MCF 10A (cell line): Measurements from ENCODE around the gene SUGCT. TPM values are rescaled to one million over a fixed set of nuclear protein-coding genes. Genes with fewer than 3 reads are reported as not detected.
A peak's percentile ranks its signal among the peaks of the same experiment; 100 is the strongest.

Experiments used
- BruUV-seq: library from RNA; stranded (reverse); fragments of 400-500 nt; replicated peaks from 2 replicates; lab custom pipeline; 2021; lab: Mats Ljungman, UMichigan
- CTCF ChIA-PET: fragments of 300-600 bp; sonication (Branson Sonifier 250); formaldehyde crosslinking; extraction: SDS; loops from one replicate; lab custom pipeline; 2021; ENCODE audit warnings: antibody characterized with exemption, inconsistent platforms; lab: Yijun Ruan, JAX
- POLR2A ChIA-PET: fragments of 300-600, 350-650 bp; sonication (Branson Sonifier 250); formaldehyde crosslinking; extraction: SDS; loops from one replicate; lab custom pipeline; 2020; ENCODE audit warnings: antibody characterized with exemption, inconsistent platforms; lab: Yijun Ruan, JAX
- DNase-seq: peaks from one replicate; pipeline ENCODE4 v3.0.0-alpha.2; 2018; ENCODE audit not compliant: unreplicated experiment
- H3K27ac Mint-ChIP-seq: one replicate; pipeline ENCODE4 v1.8.0; 2022; ENCODE audit warnings: mild to moderate bottlenecking, low read depth, mixed read lengths; ENCODE audit not compliant: unreplicated experiment
- H3K27me3 Mint-ChIP-seq: one replicate; pipeline ENCODE4 v1.8.0; 2022; ENCODE audit warnings: mixed read lengths; ENCODE audit not compliant: insufficient read depth, unreplicated experiment
- H3K36me3 Mint-ChIP-seq: one replicate; pipeline ENCODE4 v1.8.0; 2022; ENCODE audit warnings: mild to moderate bottlenecking, moderate library complexity, mixed read lengths; ENCODE audit not compliant: insufficient read depth, unreplicated experiment
- H3K4me1 Mint-ChIP-seq: one replicate; pipeline ENCODE4 v1.8.0; 2022; ENCODE audit warnings: mixed read lengths; ENCODE audit not compliant: insufficient read depth, unreplicated experiment
- H3K4me3 Mint-ChIP-seq: one replicate; pipeline ENCODE4 v1.8.0; 2022; ENCODE audit warnings: mild to moderate bottlenecking, moderate library complexity, mixed read lengths; ENCODE audit not compliant: unreplicated experiment
- H3K9me3 Mint-ChIP-seq: one replicate; pipeline ENCODE4 v1.8.0; 2022; ENCODE audit warnings: mixed read lengths; ENCODE audit not compliant: unreplicated experiment
- intact Hi-C: fragments of 100-400 bp; cut with micrococcal nuclease; formaldehyde crosslinking; loops from 2 replicates; pipeline ENCODE4 v1.14.1; 2022
- total RNA-seq: library from RNA; stranded (reverse); gene quantifications from 2 replicates; pipeline ENCODE4 v1.2.3, GENCODE V29; 2022
- TF ChIP-seq, protein P1 (sequence below): fragments of 200-600 bp; IDR thresholded peaks from one replicate; pipeline ENCODE4 v1.8.0; 2022; ENCODE audit warnings: antibody characterized with exemption, mild to moderate bottlenecking; ENCODE audit not compliant: unreplicated experiment

Gene SUGCT
- total RNA-seq, 1 experiment from 2014 or later = 25.4 TPM

DNA sequence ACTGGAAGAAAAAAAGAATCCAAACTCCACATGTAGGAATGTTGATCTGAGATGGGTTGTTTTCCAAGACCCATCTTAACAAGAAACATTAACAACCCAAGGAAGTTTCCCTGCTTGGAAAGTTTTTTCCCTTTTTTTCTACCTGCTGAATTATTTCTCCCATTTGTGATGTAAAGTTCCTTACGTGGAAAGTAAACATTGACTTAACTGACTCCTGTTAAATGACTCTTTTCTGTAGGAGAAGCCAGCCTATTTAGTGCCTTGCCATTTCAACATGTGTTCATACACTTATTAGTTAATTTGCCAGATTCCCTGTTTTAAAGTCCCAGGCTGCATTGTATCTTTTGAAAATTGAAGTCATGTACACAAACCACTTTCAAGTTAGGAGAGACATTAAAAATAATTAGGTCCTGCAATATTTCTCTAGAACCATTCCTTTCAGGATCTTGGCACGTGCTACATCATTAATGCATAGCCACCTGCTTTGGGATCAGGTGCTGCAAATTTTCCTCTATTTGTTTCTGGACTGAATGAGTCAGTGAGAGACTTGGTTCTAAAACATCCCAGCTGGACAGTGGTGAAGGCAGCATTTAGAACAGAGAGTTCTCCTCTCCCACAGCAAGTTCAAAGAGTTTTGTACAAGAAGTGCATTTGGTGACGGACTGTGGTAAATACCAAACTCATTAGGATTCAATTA, 698.5 kb downstream of the SUGCT start:
- no peak overlapping the region for H3K27ac Mint-ChIP-seq
- DNase-seq = no peak
- no TSS peak for BruUV-seq
- no peak overlapping the region for H3K4me3 Mint-ChIP-seq
- POLR2A ChIA-PET = interaction anchor here (0.6 kb wide), 3 partner anchors 167 to 636 kb away, joined by 3 read pairs; no protein-coding TSS in a partner anchor
- no peaks in the 10 kb centered on the region for H3K9me3 Mint-ChIP-seq
- H3K27me3 Mint-ChIP-seq = no peaks in the 10 kb centered on the region
- H3K4me1 Mint-ChIP-seq = peaks cover 17% of the 10 kb centered on the region
- TF ChIP-seq, protein P1, sequence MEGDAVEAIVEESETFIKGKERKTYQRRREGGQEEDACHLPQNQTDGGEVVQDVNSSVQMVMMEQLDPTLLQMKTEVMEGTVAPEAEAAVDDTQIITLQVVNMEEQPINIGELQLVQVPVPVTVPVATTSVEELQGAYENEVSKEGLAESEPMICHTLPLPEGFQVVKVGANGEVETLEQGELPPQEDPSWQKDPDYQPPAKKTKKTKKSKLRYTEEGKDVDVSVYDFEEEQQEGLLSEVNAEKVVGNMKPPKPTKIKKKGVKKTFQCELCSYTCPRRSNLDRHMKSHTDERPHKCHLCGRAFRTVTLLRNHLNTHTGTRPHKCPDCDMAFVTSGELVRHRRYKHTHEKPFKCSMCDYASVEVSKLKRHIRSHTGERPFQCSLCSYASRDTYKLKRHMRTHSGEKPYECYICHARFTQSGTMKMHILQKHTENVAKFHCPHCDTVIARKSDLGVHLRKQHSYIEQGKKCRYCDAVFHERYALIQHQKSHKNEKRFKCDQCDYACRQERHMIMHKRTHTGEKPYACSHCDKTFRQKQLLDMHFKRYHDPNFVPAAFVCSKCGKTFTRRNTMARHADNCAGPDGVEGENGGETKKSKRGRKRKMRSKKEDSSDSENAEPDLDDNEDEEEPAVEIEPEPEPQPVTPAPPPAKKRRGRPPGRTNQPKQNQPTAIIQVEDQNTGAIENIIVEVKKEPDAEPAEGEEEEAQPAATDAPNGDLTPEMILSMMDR = no peak
- no peaks in the 10 kb centered on the region for H3K36me3 Mint-ChIP-seq
- CTCF ChIA-PET = interaction anchor here (0.6 to 1.6 kb wide), 5 partner anchors 8 to 978 kb away, joined by 3 to 10 read pairs (median 4); no protein-coding TSS in a partner anchor
- intact Hi-C loops = loop anchor here (1.0 to 10.0 kb wide), 3 partner anchors 171 to 871 kb away; no protein-coding TSS in a partner anchor

DNA sequence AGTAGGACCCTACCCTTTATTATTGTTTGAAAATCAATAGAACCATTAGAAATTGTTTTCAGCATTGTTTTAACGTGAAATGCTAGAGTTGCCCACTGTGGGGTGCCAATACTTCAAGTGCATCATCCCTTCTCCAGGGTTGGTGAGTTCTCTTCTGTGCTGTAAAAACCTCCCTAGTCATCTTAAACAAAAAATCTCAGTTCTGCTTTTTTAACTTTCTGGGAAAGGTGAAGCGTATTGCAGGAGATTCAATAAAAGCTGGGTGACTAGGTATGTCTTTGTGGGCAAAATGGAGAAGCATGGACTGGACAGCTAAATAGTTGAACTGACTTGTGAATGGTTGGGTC, 699.1 kb downstream of the SUGCT start:
- H3K4me3 Mint-ChIP-seq = no peak overlapping the region
- BruUV-seq = no TSS peak
- H3K27me3 Mint-ChIP-seq = no peaks in the 10 kb centered on the region
- H3K36me3 Mint-ChIP-seq = no peaks in the 10 kb centered on the region
- intact Hi-C loops = loop anchor here (1.0 to 10.0 kb wide), 4 partner anchors 171 to 871 kb away; no protein-coding TSS in a partner anchor
- peaks cover 17% of the 10 kb centered on the region for H3K4me1 Mint-ChIP-seq
- TF ChIP-seq, protein P1 = peak; percentile 31
- CTCF ChIA-PET = interaction anchor here (0.6 to 1.6 kb wide), 10 partner anchors 9 to 977 kb away, joined by 3 to 10 read pairs (median 4); no protein-coding TSS in a partner anchor
- no peaks in the 10 kb centered on the region for H3K9me3 Mint-ChIP-seq
- no peak for DNase-seq
- POLR2A ChIA-PET = interaction anchor here (0.6 to 1.1 kb wide), 4 partner anchors 8 to 637 kb away, joined by 3 read pairs; no protein-coding TSS in a partner anchor
- no peak overlapping the region for H3K27ac Mint-ChIP-seq

DNA sequence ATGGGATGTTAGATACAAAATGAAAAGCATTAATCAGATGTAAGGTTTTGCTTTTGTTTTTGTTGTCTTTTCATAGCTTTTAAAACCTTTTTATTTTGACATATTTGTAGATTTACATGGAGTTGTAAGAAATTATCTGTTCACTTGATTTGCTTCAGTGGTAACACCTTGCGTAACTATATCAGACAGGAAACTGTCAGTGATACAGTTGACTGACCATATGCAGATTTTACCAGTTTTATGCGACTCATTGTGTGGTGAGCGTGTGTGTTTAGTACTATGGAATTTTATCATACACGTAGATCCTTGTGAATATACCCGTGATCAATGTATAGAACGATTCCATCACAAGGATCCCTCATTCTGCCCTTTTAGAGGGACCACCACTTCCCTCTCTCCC, 701.4 kb downstream of the SUGCT start:
- POLR2A ChIA-PET = interaction anchor here (0.6 to 1.3 kb wide), 2 partner anchors 9 to 550 kb away, joined by 3 read pairs; no protein-coding TSS in a partner anchor
- TF ChIP-seq, protein P1 = no peak
- Mint-ChIP-seq H3K27ac (no peak overlapping the region), H3K27me3 (no peaks in the 10 kb centered on the region), H3K4me3 (no peak overlapping the region), H3K36me3 (no peaks in the 10 kb centered on the region), H3K4me1 (peaks cover 17% of the 10 kb centered on the region), H3K9me3 (no peaks in the 10 kb centered on the region)
- BruUV-seq = no TSS peak
- intact Hi-C loops = loop anchor here (10.0 kb wide), 1 partner anchor 169 kb away; no protein-coding TSS in a partner anchor
- CTCF ChIA-PET = interaction anchor here (0.8 to 1.6 kb wide), 3 partner anchors 9 to 869 kb away, joined by 3 to 6 read pairs (median 4); no protein-coding TSS in a partner anchor
- DNase-seq = no peak

DNA sequence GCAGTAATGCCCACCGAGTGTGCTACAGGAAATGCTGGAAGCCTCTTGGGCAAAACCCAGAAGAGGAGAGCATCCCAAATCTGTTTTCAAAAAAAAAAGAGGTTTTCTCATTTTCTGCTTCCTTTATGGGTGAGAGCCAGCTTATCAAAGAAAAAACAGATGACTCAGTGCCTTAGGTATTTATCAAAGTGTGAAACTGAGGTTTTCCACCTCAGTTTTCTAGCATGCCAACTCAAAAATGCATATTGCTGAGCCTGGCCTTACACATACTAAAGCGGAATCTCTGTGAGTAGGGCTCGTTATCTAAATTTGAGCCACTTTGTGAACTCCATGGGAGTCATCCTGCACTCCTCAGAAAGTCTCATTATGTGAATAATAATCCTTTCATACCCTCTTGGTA, 705.1 kb downstream of the SUGCT start:
- no peak overlapping the region for H3K27ac Mint-ChIP-seq
- POLR2A ChIA-PET = no interaction called here

More for the DNA sequence above, 705.1 kb downstream of the SUGCT start:
- intact Hi-C loops = loop anchor here (5.0 to 10.0 kb wide), 2 partner anchors 82 to 165 kb away; no protein-coding TSS in a partner anchor
- BruUV-seq = no TSS peak
- DNase-seq = no peak
- TF ChIP-seq, protein P1 = no peak
- Mint-ChIP-seq H3K4me1 (peaks cover 32% of the 10 kb centered on the region), H3K27me3 (no peaks in the 10 kb centered on the region), H3K4me3 (no peak overlapping the region), H3K36me3 (no peaks in the 10 kb centered on the region), H3K9me3 (peaks cover 3% of the 10 kb centered on the region)
- CTCF ChIA-PET = interaction anchor here (0.6 kb wide), 1 partner anchor 10 kb away, joined by 3 read pairs; no protein-coding TSS in a partner anchor
